Measurements from ENCODE around the gene APH1A. TPM values are rescaled to one million over a fixed set of nuclear protein-coding genes. Genes with fewer than 3 reads are reported as not detected.

The APH1A gene
- total RNA-seq, 1 donor from 2014 or later, result 161 TPM

DNA sequence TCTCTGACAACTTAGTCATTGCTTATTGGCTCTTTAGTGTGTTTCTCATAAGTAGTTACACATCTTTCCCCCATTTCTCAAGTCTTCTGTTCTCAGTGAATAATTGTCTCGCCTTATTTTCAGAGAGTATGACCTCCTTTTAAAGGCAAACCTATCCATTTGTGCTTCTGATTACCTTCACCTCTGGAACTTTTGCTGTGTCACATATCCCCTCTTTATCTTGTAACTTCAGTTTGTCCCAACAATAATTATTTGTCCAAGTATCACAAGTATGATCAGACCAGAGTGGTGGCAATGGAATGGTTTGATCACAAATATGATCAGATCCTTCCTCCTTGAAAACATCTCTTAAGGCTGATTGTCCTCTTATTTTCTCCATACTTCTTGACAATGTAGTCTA, 19.6 kb upstream of the APH1A start:
- DNase-seq (ENCODE audit: low read depth), result no peak
- Histone ChIP-seq H3K27me3 (ENCODE audit: control insufficient read depth, insufficient read depth, low read length) (no peaks in the 10 kb centered on the region), H3K36me3 (ENCODE audit: control insufficient read depth, insufficient read depth, low read length) (no peaks in the 10 kb centered on the region), H3K4me3 (ENCODE audit: low read depth, low read length) (no peak overlapping the region)
- no peak for TF ChIP-seq CTCF (IDR thresholded peaks at IDR 0.05; ENCODE audit: insufficient read depth, low read length, poor library complexity, severe bottlenecking)

DNA sequence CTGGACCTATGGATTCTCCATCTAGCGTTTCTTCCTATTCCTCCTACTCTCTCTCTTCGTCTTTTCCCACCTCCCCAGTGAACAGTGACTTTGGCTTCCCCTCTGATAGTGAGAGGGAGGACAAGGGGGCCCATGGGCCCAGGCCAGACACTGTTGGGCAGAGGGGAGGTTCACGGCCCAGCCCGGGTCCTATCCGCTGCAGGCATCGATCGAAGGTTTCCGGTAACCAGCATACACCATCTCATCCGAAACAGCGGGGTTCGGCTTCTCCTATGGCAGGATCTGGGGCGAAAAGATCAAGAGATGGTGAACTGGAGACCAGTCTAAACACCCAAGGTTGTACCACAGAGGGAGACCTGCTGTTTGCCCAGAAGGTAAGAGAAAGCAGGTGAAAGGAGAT, 14.4 kb upstream of the APH1A start:
- Histone ChIP-seq H3K4me3 (ENCODE audit: low read depth, low read length) (peak overlapping the region; percentile 56), H3K27me3 (ENCODE audit: control insufficient read depth, insufficient read depth, low read length) (peaks cover 2% of the 10 kb centered on the region), H3K36me3 (ENCODE audit: control insufficient read depth, insufficient read depth, low read length) (no peaks in the 10 kb centered on the region)
- no peak for DNase-seq (ENCODE audit: low read depth)
- no peak for TF ChIP-seq CTCF (IDR thresholded peaks at IDR 0.05; ENCODE audit: insufficient read depth, low read length, poor library complexity, severe bottlenecking)

GRCh38 chr1:150282558-150282958, 13.7 kb upstream of the APH1A start:
- Histone ChIP-seq H3K36me3 (ENCODE audit: control insufficient read depth, insufficient read depth, low read length) (no peaks in the 10 kb centered on the region), H3K27me3 (ENCODE audit: control insufficient read depth, insufficient read depth, low read length) (peaks cover 2% of the 10 kb centered on the region), H3K4me3 (ENCODE audit: low read depth, low read length) (peak overlapping the region; percentile 56)
- no peak for TF ChIP-seq CTCF (IDR thresholded peaks at IDR 0.05; ENCODE audit: insufficient read depth, low read length, poor library complexity, severe bottlenecking)
- no peak for DNase-seq (ENCODE audit: low read depth)

GRCh38 chr1:150281758-150282557, 13.1 kb upstream of the APH1A start, which contains the start of gene CIART:
CIART (plus strand) TSS chr1:150282554; CDS start chr1:150283268, 714 bp downstream.
- DNase-seq (ENCODE audit: low read depth), result peak; percentile 98
- TF ChIP-seq CTCF (IDR thresholded peaks at IDR 0.05; ENCODE audit: insufficient read depth, low read length, poor library complexity, severe bottlenecking), result no peak

GRCh38 chr1:150281221-150281757, 12.5 kb upstream of the APH1A start:
- no peaks in the 10 kb centered on the region for H3K36me3 ChIP-seq (ENCODE audit: control insufficient read depth, insufficient read depth, low read length)
- H3K4me3 ChIP-seq (ENCODE audit: low read depth, low read length), result peak overlapping the region; percentile 36
- peak; percentile 73 for TF ChIP-seq CTCF (IDR thresholded peaks at IDR 0.05; ENCODE audit: insufficient read depth, low read length, poor library complexity, severe bottlenecking)
- peaks cover 2% of the 10 kb centered on the region for H3K27me3 ChIP-seq (ENCODE audit: control insufficient read depth, insufficient read depth, low read length)
- DNase-seq (ENCODE audit: low read depth), result no peak

More at GRCh38 chr1:150281758-150282557, 13.1 kb upstream of the APH1A start, which contains the start of gene CIART:
- Histone ChIP-seq H3K27me3 (ENCODE audit: control insufficient read depth, insufficient read depth, low read length) (peaks cover 2% of the 10 kb centered on the region), H3K36me3 (ENCODE audit: control insufficient read depth, insufficient read depth, low read length) (no peaks in the 10 kb centered on the region), H3K4me3 (ENCODE audit: low read depth, low read length) (peak within 1 kb of the TSS; percentile 56)

All from kidney epithelial cell (primary cell).